GM12874 (cell line): ENCODE measurements around the gene FOXJ2.
A peak's percentile ranks its signal among the peaks of the same experiment; 100 is the strongest.

Experiments
- CTCF ChIP-seq: IDR thresholded peaks from 2 replicates; pipeline ENCODE4 v1.5.1; 2011; ENCODE audit warnings: low read depth, mild to moderate bottlenecking, control low read depth, low read length, moderate library complexity; ENCODE audit not compliant: insufficient read depth

Gene FOXJ2

DNA sequence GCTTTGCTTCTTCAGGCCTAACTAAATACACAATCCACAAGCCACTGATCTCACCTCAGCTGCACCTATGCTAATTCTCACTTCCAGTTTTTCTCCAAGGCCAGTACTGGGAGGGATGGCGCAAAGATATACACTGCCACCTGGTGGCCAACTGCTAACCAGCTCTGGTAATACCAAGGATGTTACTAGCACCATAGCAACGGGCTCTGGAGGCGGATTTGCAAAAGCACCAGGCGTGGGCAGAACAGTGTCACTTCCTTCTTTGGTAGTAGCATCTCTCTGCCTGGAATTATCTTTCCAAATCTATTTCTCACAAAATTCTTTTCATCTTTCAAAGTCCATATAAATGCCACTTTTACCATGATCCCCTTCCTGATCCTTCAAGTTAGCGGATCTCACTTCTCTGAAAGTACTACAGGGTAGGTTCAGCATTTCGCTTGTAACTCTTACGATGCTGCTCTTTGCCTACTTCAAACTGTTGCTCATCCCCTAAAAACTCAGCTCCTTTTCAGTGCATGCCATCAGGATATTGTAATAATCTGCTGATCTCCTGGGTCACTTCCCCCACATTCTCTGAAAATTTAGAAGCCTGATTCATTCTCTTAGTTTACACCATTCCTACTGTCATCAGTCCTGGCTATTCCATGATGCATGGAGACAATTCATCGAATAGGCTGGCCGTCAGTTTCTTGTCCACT, 37.1 kb upstream of the FOXJ2 start:
- peak; percentile 60 for TF ChIP-seq CTCF

GRCh38 chr12:8011331-8011730, 21.2 kb upstream of the FOXJ2 start:
- TF ChIP-seq CTCF: no peak

DNA sequence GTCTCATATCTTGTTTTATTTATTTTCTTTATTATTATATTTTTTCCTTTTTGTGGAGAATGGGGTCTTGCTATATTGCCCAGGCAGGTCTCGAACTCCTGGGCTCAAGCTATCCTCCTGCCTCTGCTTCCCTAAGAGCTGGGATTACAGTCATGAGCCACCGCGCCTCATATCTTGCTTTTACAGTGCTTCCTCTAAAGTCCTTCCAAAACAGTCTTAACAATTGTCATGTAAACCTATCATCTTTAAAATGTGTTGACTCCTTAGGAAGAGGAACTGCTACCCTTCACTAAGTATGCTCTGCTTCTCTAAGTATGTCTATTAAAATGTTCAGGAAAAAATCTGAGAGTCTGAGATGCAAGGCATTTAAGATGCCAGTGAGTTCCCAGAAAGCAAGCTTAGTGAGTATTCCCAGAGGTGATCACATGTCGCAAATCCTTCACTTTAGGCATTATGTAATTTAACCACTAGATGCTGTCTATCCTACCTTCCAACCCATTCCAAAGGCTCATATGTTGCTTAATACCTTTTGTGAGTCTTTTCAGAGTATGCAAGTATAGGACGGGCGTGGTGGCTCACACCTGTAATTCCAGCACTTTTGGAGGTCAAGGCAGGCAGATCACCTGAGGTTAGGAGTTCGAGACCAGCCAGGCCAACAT, 19.7 kb upstream of the FOXJ2 start:
- no peak for TF ChIP-seq CTCF

DNA sequence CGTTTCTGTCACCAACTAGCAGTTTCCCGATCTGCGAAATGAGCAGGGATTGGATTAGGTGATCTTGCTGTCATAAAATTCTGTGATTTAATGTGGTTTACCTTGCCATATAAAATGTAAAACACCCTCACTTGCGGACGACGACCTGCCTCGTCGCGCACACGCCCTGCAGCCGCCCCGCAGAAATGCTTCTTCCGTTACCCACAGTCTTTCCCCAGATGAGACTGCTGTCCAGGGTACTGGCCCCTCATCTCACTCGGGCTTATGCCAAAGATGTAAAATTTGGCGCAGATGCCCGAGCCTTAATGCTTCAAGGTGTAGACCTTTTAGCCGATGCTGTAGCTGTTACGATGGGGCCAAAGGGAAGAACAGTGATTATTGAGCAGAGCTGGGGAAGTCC, 17.7 kb upstream of the FOXJ2 start:
- no peak for TF ChIP-seq CTCF

DNA sequence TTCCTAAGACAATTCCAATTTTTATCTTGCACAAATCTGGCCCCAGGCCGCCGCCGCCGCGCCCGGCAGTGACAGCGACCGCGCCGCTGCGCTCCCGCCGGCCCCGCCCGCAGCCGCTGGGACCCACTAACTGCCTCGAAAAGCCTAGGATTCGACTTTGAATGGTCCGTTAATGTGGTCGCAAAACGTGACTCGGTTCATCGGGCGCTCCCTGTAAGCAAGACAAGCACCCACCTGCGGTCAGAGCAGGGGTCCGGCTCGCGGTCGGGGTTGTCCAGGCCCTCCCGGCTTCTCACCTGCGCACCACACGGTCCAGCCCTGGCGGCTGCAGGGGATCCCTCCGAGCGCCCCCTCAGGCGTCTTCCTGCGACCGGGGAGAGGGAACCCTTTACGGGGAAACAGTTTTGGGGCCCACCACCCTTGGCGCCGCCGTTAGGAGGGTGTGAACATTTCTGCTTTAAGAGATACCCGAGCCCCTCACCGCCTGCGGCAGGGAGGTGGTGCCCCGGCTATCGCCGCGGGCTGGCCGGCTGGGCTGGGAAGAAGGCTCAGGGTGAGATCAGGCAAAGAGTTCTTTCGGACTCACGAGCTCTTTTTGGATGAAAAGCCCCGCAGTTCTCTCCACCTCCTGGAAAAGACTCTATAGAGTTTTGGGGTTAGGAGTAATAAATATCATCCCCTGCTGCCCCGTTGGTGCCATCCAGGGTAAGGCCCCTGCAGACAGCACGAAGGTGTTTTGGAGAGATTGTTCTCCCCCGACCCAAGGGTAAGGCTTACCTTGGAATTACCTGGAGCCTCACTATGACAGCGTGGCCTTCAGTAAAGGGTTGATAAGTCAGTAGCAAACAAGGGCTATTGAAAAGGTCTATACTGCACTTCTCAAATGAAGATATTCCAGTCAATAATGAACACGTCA, 13.6 kb upstream of the FOXJ2 start:
- no peak for TF ChIP-seq CTCF

DNA sequence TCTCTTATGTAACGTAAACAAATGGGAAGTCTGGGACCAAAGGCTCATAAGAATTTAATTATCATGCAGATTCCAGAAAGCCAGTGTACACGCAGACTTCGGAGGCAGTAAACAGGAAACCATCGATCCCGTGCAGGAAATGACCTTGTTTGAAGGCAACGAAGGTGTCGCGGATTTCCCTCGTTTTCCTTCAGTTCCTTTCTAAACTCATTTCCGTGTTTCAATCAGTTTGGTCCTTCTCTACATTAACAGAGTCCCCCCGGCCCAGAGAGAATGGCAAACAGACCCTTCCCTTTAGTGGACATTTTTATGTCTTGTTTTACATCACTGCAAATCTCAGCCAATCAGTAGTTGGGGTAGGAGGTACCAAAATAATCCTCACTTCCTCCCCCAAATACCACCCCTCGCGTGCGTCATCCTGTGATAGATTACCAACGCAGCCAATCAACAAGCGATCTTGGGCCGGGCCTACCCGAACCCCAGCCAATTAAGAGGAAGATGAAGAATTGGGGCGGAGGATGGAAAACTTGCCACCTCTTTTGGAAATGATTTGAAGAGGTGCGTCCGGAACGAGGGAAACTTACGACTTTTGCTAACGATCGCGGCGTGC, 6.1 kb upstream of the FOXJ2 start:
- TF ChIP-seq CTCF: no peak

DNA sequence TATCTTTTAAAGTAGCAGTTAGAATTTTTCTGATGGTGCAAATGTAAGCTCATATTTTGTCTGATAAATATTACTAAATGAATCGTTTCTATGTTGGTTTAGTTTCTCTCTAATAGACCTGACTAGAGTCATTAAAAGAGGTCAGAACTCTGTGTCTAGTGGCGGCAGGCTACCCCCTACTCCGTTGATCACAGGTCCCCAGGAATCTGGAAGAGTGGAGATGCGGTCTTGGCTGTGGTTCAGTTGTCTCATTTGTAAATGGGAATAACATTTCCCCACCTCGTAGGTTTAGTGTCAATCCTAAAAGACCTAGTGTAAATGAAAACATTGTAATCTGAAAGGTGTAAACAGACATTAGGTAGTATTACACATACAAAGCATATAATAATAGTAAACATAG, 4.7 kb upstream of the FOXJ2 start:
- TF ChIP-seq CTCF: no peak
